ENCODE measurements around the gene SERP1.

SERP1 gene

DNA sequence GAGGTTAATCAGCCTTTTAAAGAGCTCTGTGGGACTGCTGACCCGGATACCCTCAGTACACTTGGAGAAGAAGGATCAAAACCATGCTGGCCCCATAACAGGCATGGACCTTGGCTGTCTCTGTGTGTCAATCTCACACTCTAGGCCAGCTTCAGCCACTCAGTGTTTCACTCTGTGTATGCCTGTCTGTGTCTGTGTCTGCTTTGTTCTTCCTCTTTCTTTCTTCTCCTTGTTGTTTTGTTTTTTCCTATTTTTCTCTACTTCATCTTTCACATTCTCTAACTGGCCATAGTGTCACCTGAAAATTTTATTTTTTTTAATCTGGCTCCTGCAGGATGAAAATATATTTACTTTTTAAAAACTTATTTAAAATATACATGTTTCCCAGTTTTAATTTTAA is 51.1 kb downstream of the SERP1 start:
- H3K27ac ChIP-seq (ENCODE audit: low read depth, low read length) = no peak overlapping the region
- no peak overlapping the region for H3K9ac ChIP-seq (ENCODE audit: low read length in 5 of 5)
- H3K4me1 ChIP-seq (ENCODE audit: control insufficient read depth in 5 of 5, insufficient read depth in 5 of 5, low read length in 5 of 5) = no peaks in the 10 kb centered on the region
- H3K9me3 ChIP-seq (ENCODE audit: control insufficient read depth in 5 of 5, low read length in 5 of 5) = no peaks in the 10 kb centered on the region
- no peaks in the 10 kb centered on the region for H3K36me3 ChIP-seq (ENCODE audit: control insufficient read depth in 5 of 5, insufficient read depth in 5 of 5, low read length in 5 of 5)
- H3K27me3 ChIP-seq (ENCODE audit: control insufficient read depth in 5 of 5, insufficient read depth in 4 of 5, low read length in 5 of 5) = no peaks in the 10 kb centered on the region
- no peak overlapping the region for H3K4me3 ChIP-seq (ENCODE audit: low read depth in 1 of 5, low read length in 5 of 5)

DNA sequence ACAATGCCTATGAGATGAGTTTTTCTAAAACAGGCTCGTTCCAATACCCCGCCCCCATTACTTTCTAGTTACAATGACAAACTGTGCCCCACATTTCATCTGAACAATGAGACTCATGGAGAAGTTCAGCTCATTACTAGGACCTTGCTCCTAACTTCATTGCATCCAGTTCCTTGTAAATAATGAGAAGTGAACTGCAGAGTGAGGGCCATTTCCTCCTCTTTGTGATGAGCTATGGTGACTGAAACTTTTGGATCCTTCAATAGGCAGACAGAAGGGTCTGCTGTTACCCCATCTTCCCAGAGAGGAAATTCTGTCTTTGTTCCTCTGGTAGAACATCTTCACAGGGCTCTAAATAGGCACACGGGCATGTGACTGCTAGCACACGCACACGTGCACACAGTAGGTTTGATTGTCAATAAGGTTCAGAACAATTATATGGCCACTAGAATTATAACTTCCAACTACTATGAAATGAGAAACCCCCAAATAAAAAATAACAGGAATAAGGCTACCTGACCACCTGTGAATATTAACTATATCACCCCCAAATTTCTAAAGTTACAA is 51.8 kb downstream of the SERP1 start:
- Histone ChIP-seq H3K4me1 (ENCODE audit: control insufficient read depth in 5 of 5, insufficient read depth in 5 of 5, low read length in 5 of 5) (no peaks in the 10 kb centered on the region), H3K4me3 (ENCODE audit: low read depth in 1 of 5, low read length in 5 of 5) (no peak overlapping the region), H3K9me3 (ENCODE audit: control insufficient read depth in 5 of 5, low read length in 5 of 5) (no peaks in the 10 kb centered on the region), H3K9ac (ENCODE audit: low read length in 5 of 5) (no peak overlapping the region), H3K27me3 (ENCODE audit: control insufficient read depth in 5 of 5, insufficient read depth in 4 of 5, low read length in 5 of 5) (no peaks in the 10 kb centered on the region), H3K27ac (ENCODE audit: low read depth, low read length) (no peak overlapping the region), H3K36me3 (ENCODE audit: control insufficient read depth in 5 of 5, insufficient read depth in 5 of 5, low read length in 5 of 5) (no peaks in the 10 kb centered on the region)

All from subcutaneous abdominal adipose tissue (tissue), 5 donors.